Measurements from ENCODE around the gene C19orf25. TPM values are rescaled to one million over a fixed set of nuclear protein-coding genes. Genes with fewer than 3 reads are reported as not detected.

Gene C19orf25
- total RNA-seq, 4 donors from 2014 or later: 21.6 to 43.6 (median 29.8) TPM

DNA sequence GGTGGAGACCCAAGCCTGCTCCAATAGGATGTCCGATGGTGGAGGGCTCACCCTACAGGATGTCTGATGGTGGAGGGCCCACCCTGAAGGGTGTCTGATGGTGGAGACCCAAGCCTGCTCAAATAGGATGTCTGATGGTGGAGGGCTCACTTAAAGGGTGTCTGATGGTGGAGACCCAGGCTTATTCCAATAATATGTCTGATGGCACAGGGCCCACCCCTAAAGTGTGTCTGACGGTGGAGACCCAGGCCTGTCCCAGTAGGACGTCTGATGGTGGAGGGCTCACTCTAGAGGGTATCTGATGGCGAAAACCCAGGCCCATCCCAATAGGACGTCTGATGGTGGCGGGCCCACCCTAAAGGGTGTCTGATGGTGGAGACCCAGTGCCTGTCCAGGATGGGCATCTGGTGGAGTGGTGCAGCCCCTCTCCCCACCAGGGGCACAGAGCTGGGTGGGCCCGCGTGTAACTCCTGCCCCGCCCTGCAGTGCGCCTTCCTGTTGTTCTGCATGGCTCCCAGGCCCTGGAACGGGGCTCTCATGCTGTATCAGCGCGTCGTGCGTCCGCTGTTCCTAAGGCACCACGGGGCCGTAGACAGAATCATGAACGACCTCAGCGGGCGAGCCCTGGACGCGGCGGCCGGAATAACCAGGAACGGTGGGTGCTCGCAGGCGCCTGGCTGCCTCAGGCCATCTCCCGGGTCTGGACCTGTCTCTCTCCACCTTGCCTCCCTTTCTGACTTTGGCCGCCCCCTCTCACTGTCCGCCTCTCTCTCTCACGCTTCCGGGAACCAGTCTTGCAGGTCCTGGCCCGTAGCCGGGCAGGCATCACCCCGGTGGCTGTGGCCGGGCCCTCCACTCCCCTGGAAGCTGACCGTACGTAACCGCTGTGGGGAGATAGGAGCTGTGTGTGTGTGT, 17.0 kb upstream of the C19orf25 start:
- no peak overlapping the region for H3K27ac ChIP-seq (replicated peaks in 1 of 4)
- no peaks in the 10 kb centered on the region for H3K9me3 ChIP-seq
- TF ChIP-seq POLR2AphosphoS5 (IDR thresholded peaks at IDR 0.05) (no peak), EP300 (IDR thresholded peaks at IDR 0.05) (no peak), POLR2A (IDR thresholded peaks at IDR 0.05; ENCODE audit: low read depth) (no peak)
- TF ChIP-seq, protein P1, sequence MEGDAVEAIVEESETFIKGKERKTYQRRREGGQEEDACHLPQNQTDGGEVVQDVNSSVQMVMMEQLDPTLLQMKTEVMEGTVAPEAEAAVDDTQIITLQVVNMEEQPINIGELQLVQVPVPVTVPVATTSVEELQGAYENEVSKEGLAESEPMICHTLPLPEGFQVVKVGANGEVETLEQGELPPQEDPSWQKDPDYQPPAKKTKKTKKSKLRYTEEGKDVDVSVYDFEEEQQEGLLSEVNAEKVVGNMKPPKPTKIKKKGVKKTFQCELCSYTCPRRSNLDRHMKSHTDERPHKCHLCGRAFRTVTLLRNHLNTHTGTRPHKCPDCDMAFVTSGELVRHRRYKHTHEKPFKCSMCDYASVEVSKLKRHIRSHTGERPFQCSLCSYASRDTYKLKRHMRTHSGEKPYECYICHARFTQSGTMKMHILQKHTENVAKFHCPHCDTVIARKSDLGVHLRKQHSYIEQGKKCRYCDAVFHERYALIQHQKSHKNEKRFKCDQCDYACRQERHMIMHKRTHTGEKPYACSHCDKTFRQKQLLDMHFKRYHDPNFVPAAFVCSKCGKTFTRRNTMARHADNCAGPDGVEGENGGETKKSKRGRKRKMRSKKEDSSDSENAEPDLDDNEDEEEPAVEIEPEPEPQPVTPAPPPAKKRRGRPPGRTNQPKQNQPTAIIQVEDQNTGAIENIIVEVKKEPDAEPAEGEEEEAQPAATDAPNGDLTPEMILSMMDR (IDR thresholded peaks at IDR 0.05): no peak
- intact Hi-C loops (cut with DNase I): no loop called here
- peaks cover 0 to 49% (median 5%) of the 10 kb centered on the region in 4 donors for H3K27me3 ChIP-seq
- peaks cover 7 to 9% (median 8%) of the 10 kb centered on the region in 4 donors for H3K4me1 ChIP-seq
- no peak overlapping the region for H3K4me3 ChIP-seq
- DNase-seq (ENCODE audit: extremely low spot score): no peak
- no peaks in the 10 kb centered on the region for H3K36me3 ChIP-seq
- WGBS: 78% methylated on average over 29 of the region's 40 CpGs

DNA sequence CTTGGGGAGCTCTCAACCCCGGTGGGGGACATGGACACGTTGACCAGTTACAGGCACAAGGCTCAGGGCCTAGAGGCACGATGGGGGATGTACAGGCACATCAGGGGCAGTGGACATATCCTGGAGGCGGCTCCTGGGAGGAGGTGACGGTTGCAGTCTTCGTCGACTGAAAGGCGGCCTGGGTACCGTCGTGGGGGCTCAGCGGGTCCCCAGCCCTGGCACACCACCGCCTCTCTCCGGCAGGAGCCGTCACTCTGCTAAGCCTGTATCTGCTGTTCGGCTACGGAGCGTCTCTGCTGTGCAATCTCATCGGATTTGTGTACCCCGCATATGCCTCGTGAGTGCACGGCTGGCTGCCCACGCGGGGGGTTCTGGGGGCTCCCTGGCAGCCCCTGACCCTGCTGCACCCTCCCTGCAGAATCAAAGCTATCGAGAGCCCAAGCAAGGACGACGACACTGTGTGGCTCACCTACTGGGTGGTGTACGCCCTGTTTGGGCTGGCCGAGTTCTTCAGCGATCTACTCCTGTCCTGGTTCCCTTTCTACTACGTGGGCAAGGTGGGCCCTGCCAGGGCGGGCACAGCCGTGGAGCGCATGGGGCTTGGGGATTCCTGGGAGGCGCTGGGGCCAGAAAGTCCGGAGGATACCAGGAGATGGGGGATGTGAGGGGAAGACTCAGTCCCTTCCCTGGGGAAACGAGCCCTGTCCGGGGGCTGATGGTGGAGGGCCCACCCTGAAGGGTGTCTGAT, 16.2 kb upstream of the C19orf25 start:
- peaks cover 0 to 47% (median 5%) of the 10 kb centered on the region in 4 donors for H3K27me3 ChIP-seq
- no peak overlapping the region for H3K27ac ChIP-seq (replicated peaks in 1 of 4)
- H3K4me1 ChIP-seq: peaks cover 8 to 11% (median 9%) of the 10 kb centered on the region in 4 donors
- intact Hi-C loops (cut with DNase I): no loop called here
- no peaks in the 10 kb centered on the region for H3K9me3 ChIP-seq
- DNase-seq (ENCODE audit: extremely low spot score): no peak
- no peak overlapping the region for H3K4me3 ChIP-seq
- H3K36me3 ChIP-seq: no peaks in the 10 kb centered on the region
- WGBS: 90% methylated on average over 19 of the region's 37 CpGs
- TF ChIP-seq POLR2AphosphoS5 (IDR thresholded peaks at IDR 0.05) (no peak), EP300 (IDR thresholded peaks at IDR 0.05) (no peak), POLR2A (IDR thresholded peaks at IDR 0.05; ENCODE audit: low read depth) (no peak)
- TF ChIP-seq, protein P1 (IDR thresholded peaks at IDR 0.05): no peak

DNA sequence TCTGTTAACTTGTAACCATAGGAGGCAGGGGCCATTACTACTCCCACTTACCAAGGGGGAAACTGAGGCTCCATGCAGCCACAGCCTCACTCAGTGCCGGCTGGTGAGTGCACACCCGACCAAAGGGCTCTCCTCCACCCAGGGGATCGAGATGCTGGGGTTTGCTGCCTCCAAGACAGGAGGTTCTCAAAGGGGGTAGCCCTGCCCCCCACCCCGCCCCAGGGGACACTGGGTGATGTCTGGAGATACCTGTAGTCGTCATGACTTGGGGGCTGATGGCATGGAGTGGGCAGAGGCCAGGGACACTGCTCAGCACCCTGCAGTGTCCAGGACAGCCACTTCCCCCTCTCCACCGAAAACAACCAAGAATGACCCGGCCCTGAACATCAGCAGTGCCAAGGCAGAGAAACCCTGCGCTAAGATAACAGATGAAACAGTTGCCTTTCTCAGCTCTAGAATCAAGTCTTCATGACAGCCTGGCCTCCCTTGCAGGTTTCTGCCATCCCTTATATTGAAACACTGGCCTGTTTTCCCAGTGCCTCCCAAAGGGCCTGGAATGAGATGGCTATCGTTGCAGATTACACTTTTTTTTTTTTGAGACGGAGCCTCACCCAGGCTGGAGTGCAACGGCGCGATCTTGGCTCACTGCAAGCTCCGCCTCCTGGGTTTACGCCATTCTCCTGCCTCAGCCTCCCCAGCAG, 15.2 kb upstream of the C19orf25 start:
- 77% methylated on average over 12 of the region's 15 CpGs for WGBS
- H3K27me3 ChIP-seq: peaks cover 0 to 47% (median 5%) of the 10 kb centered on the region in 4 donors

DNA sequence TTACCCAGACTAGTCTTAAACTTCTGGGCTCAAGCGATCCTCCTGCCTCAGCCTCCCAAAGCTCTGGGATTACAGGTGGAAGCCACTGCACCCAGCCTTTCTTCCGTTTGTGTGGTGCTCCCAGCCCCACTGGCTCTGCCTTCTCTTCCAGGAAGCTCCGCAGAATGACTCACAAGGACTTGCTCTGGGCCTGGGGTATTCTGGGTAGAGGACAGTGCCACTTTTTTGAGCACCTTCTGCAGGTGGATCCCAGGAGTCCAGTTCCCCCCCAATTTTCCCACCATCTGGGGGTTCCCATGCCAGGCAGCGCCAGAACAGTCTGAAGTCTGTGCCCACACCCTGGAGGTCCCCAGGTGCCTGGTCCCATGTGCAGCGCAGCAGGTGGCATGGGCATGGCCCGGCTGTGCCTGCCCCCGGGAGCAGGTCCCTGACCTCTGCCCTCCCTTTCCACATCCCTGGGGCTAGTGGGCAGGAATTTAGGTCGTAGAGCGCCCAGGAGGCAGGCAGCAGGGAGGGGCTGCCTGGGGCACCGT, 13.5 kb upstream of the C19orf25 start:
- Histone ChIP-seq H3K9me3 (no peaks in the 10 kb centered on the region), H3K27me3 (peaks cover 0 to 41% (median 2%) of the 10 kb centered on the region in 4 donors), H3K27ac (replicated peaks in 1 of 4) (no peak overlapping the region), H3K4me1 (peaks cover 17 to 21% (median 19%) of the 10 kb centered on the region in 4 donors), H3K36me3 (no peaks in the 10 kb centered on the region), H3K4me3 (no peak overlapping the region)
- WGBS: 82% methylated on average over 5 of the region's 10 CpGs
- no peak for DNase-seq (ENCODE audit: extremely low spot score)
- TF ChIP-seq POLR2A (IDR thresholded peaks at IDR 0.05; ENCODE audit: low read depth) (no peak), POLR2AphosphoS5 (IDR thresholded peaks at IDR 0.05) (no peak), EP300 (IDR thresholded peaks at IDR 0.05) (no peak)
- intact Hi-C loops (cut with DNase I): no loop called here

More for the DNA sequence above, 15.2 kb upstream of the C19orf25 start:
- H3K27ac ChIP-seq (replicated peaks in 1 of 4): no peak overlapping the region
- DNase-seq (ENCODE audit: extremely low spot score): no peak
- H3K36me3 ChIP-seq: no peaks in the 10 kb centered on the region
- TF ChIP-seq, protein P1 (IDR thresholded peaks at IDR 0.05): no peak
- TF ChIP-seq EP300 (IDR thresholded peaks at IDR 0.05) (no peak), POLR2A (IDR thresholded peaks at IDR 0.05; ENCODE audit: low read depth) (no peak), POLR2AphosphoS5 (IDR thresholded peaks at IDR 0.05) (no peak)
- no peaks in the 10 kb centered on the region for H3K9me3 ChIP-seq
- peaks cover 17 to 21% (median 18%) of the 10 kb centered on the region in 4 donors for H3K4me1 ChIP-seq
- intact Hi-C loops (cut with DNase I): no loop called here
- H3K4me3 ChIP-seq: no peak overlapping the region

All from esophagus muscularis mucosa (tissue), 4 donors.